CD4-positive, alpha-beta memory T cell (primary cell): ENCODE results near the gene NFATC1. TPM values are rescaled to one million over a fixed set of nuclear protein-coding genes. Genes with fewer than 3 reads are reported as not detected.

ENCODE experiments used
- CTCF ChIA-PET: fragments of 350-600 bp; sonication (Branson Sonifier 250); formaldehyde crosslinking; loops from one replicate; lab custom pipeline; 2021; ENCODE audit warnings: inconsistent platforms; ENCODE audit not compliant: partially characterized antibody; lab: Charles Lee
- POLR2A ChIA-PET: fragments of 350-600 bp; sonication (Branson Sonifier 250); formaldehyde crosslinking; loops from one replicate; lab custom pipeline; 2021; ENCODE audit not compliant: partially characterized antibody; lab: Charles Lee
- DNase-seq, 5 donors: peaks; one replicate each; pipeline versions ENCODE4 v3.0.0 to v3.0.0-alpha.2; 2020 to 2022; ENCODE audit warnings: mixed read lengths in 1 of 5
- H3K27ac ChIP-seq: one replicate; pipeline ENCODE4 v1.7.0; 2013; ENCODE audit warnings: low read depth, low read length
- H3K27me3 ChIP-seq: 2 replicates; pipeline ENCODE4 v1.7.0; 2013; ENCODE audit warnings: mild to moderate bottlenecking, low read length, moderate library complexity; ENCODE audit not compliant: insufficient read depth
- H3K36me3 ChIP-seq: 2 replicates; pipeline ENCODE4 v1.7.0; 2013; ENCODE audit warnings: mild to moderate bottlenecking, low read length, moderate library complexity; ENCODE audit not compliant: insufficient read depth
- H3K4me1 ChIP-seq: 2 replicates; pipeline ENCODE4 v1.7.0; 2013; ENCODE audit warnings: mild to moderate bottlenecking, low read length, moderate library complexity; ENCODE audit not compliant: insufficient read depth
- H3K4me3 ChIP-seq, 2 donors: one replicate each; pipeline ENCODE4 v1.7.0; 2013; ENCODE audit warnings: low read length in 2 of 2, mild to moderate bottlenecking in 1 of 2
- H3K9me3 ChIP-seq, 2 donors: one replicate each; pipeline ENCODE4 v1.7.0; 2013; ENCODE audit warnings: low read length in 2 of 2, control low read depth in 1 of 2; ENCODE audit not compliant: control insufficient read depth in 1 of 2
- H3K27ac Mint-ChIP-seq, 7 donors: one replicate each; pipeline ENCODE4 v1.8.0; 2020 to 2021; ENCODE audit warnings: mixed read lengths in 7 of 7, mild to moderate bottlenecking in 6 of 7, inconsistent platforms in 3 of 7, moderate library complexity in 3 of 7
- H3K27me3 Mint-ChIP-seq, 2 donors: one replicate each; pipeline ENCODE4 v1.8.0; 2020 to 2021; ENCODE audit warnings: mixed read lengths in 2 of 2
- H3K36me3 Mint-ChIP-seq, 2 donors: one replicate each; pipeline ENCODE4 v1.8.0; 2020 to 2021; ENCODE audit warnings: mixed read lengths in 2 of 2, inconsistent platforms in 1 of 2, mild to moderate bottlenecking in 1 of 2
- H3K4me1 Mint-ChIP-seq, 4 donors: one replicate each; pipeline ENCODE4 v1.8.0; 2020 to 2021; ENCODE audit warnings: mixed read lengths in 4 of 4, mild to moderate bottlenecking in 1 of 4
- H3K4me3 Mint-ChIP-seq, 8 donors: one replicate each; pipeline ENCODE4 v1.8.0; 2020 to 2021; ENCODE audit warnings: mixed read lengths in 8 of 8, mild to moderate bottlenecking in 7 of 8, moderate library complexity in 6 of 8, inconsistent platforms in 3 of 8
- H3K9me3 Mint-ChIP-seq, 8 donors: one replicate each; pipeline ENCODE4 v1.8.0; 2020 to 2021; ENCODE audit warnings: mixed read lengths in 8 of 8, mild to moderate bottlenecking in 5 of 8, inconsistent platforms in 3 of 8, moderate library complexity in 1 of 8
- intact Hi-C: fragments of 100-400 bp; cut with micrococcal nuclease; formaldehyde crosslinking; loops from one replicate; pipeline ENCODE4 v1.15.1; 2023
- polyA plus RNA-seq, 2 donors: library from polyadenylated mRNA; unstranded; fragments of 300-500 nt; fragmentation: Illumina TruSeq; gene quantifications; one replicate each; pipeline ENCODE4 v1.2.3, GENCODE V29; 2021
- total RNA-seq, 2 experiments: library from RNA; stranded (reverse); gene quantifications; one replicate each; pipeline ENCODE4 v1.2.3, GENCODE V29; 2021

The NFATC1 gene
- total and polyA plus RNA-seq, 4 experiments from 2014 or later: 15.3 to 69.6 (median 54.9) TPM

- CTCF ChIA-PET: interaction anchor here (1.1 to 1.4 kb wide), 2 partner anchors 11 to 70 kb away, joined by 3 to 4 read pairs; no protein-coding TSS in a partner anchor
- POLR2A ChIA-PET: interaction anchor here (1.2 kb wide), 1 partner anchor 70 kb away, joined by 3 read pairs; no protein-coding TSS in a partner anchor
- H3K36me3 Mint-ChIP-seq: peaks cover 12 to 58% of the 10 kb centered on the region in 2 donors
Measured at GRCh38 chr18:79453816-79454735, 58.3 kb downstream of the NFATC1 start.

GRCh38 chr18:79455261-79455660 lies 59.5 kb downstream of the NFATC1 start:
- Histone ChIP-seq H3K36me3 (peaks cover 46% of the 10 kb centered on the region), H3K4me3 (no peak overlapping the region), H3K4me1 (no peaks in the 10 kb centered on the region), H3K27me3 (no peaks in the 10 kb centered on the region), H3K9me3 (no peaks in the 10 kb centered on the region), H3K27ac (no peak overlapping the region)
- CTCF ChIA-PET: interaction anchor here (1.1 to 1.4 kb wide), 2 partner anchors 12 to 69 kb away, joined by 3 to 4 read pairs; no protein-coding TSS in a partner anchor
- intact Hi-C loops: no loop called here
- POLR2A ChIA-PET: no interaction called here
- no peak for DNase-seq
- peak overlapping the region in 1 of 7 donors; percentile 63 for H3K27ac Mint-ChIP-seq
- H3K4me3 Mint-ChIP-seq: no peak overlapping the region
- H3K4me1 Mint-ChIP-seq: peaks cover 0 to 10% (median 0%) of the 10 kb centered on the region in 4 donors
- H3K9me3 Mint-ChIP-seq: no peaks in the 10 kb centered on the region
- H3K36me3 Mint-ChIP-seq: peaks cover 11 to 59% of the 10 kb centered on the region in 2 donors
- H3K27me3 Mint-ChIP-seq: no peaks in the 10 kb centered on the region

More at GRCh38 chr18:79453816-79454735, 58.3 kb downstream of the NFATC1 start:
- Mint-ChIP-seq H3K27me3 (no peaks in the 10 kb centered on the region), H3K27ac (peak overlapping the region in 3 of 7 donors; percentile 10 to 21 (median 10)), H3K4me3 (no peak overlapping the region), H3K9me3 (no peaks in the 10 kb centered on the region), H3K4me1 (peaks cover 0 to 3% (median 0%) of the 10 kb centered on the region in 4 donors)
- Histone ChIP-seq H3K4me1 (no peaks in the 10 kb centered on the region), H3K4me3 (no peak overlapping the region), H3K27ac (no peak overlapping the region), H3K9me3 (no peaks in the 10 kb centered on the region), H3K36me3 (peaks cover 53% of the 10 kb centered on the region), H3K27me3 (no peaks in the 10 kb centered on the region)
- intact Hi-C loops: no loop called here
- no peak for DNase-seq

GRCh38 chr18:79456105-79456980 lies 60.6 kb downstream of the NFATC1 start:
- Histone ChIP-seq H3K27ac (no peak overlapping the region), H3K4me1 (no peaks in the 10 kb centered on the region), H3K27me3 (no peaks in the 10 kb centered on the region), H3K36me3 (peaks cover 39% of the 10 kb centered on the region), H3K4me3 (no peak overlapping the region), H3K9me3 (no peaks in the 10 kb centered on the region)
- peak overlapping the region in 1 of 8 donors; percentile 10 for H3K4me3 Mint-ChIP-seq
- H3K27ac Mint-ChIP-seq: peak overlapping the region in 2 of 7 donors; percentile 42 to 57
- intact Hi-C loops: no loop called here
- DNase-seq: no peak
- peaks cover 0 to 10% (median 0%) of the 10 kb centered on the region in 4 donors for H3K4me1 Mint-ChIP-seq
- no peaks in the 10 kb centered on the region for H3K27me3 Mint-ChIP-seq
- CTCF ChIA-PET: no interaction called here
- no peaks in the 10 kb centered on the region for H3K9me3 Mint-ChIP-seq
- POLR2A ChIA-PET: no interaction called here
- H3K36me3 Mint-ChIP-seq: peaks cover 8 to 53% of the 10 kb centered on the region in 2 donors

- no peak overlapping the region for H3K4me3 ChIP-seq
- Mint-ChIP-seq H3K4me1 (peaks cover 0 to 10% (median 3%) of the 10 kb centered on the region in 4 donors), H3K27me3 (no peaks in the 10 kb centered on the region), H3K36me3 (peaks cover 12 to 53% of the 10 kb centered on the region in 2 donors), H3K4me3 (no peak overlapping the region), H3K27ac (peak overlapping the region in 1 of 7 donors; percentile 55), H3K9me3 (no peaks in the 10 kb centered on the region)
- H3K9me3 ChIP-seq: no peaks in the 10 kb centered on the region
- H3K36me3 ChIP-seq: peaks cover 40% of the 10 kb centered on the region
- H3K27me3 ChIP-seq: no peaks in the 10 kb centered on the region
- no peak for DNase-seq
- no peak overlapping the region for H3K27ac ChIP-seq
- intact Hi-C loops: no loop called here
- ChIA-PET CTCF (no interaction called here), POLR2A (no interaction called here)
- no peaks in the 10 kb centered on the region for H3K4me1 ChIP-seq
Measured at GRCh38 chr18:79457239-79457638, 61.5 kb downstream of the NFATC1 start.

GRCh38 chr18:79457652-79458051 lies 61.9 kb downstream of the NFATC1 start:
- peak overlapping the region in 1 of 7 donors; percentile 55 for H3K27ac Mint-ChIP-seq
- Histone ChIP-seq H3K27me3 (no peaks in the 10 kb centered on the region), H3K4me1 (no peaks in the 10 kb centered on the region), H3K4me3 (no peak overlapping the region), H3K27ac (no peak overlapping the region), H3K36me3 (peaks cover 36% of the 10 kb centered on the region), H3K9me3 (no peaks in the 10 kb centered on the region)
- H3K36me3 Mint-ChIP-seq: peaks cover 12 to 54% of the 10 kb centered on the region in 2 donors
- intact Hi-C loops: no loop called here
- no peaks in the 10 kb centered on the region for H3K9me3 Mint-ChIP-seq
- DNase-seq: no peak
- H3K4me3 Mint-ChIP-seq: no peak overlapping the region
- peaks cover 0 to 10% (median 3%) of the 10 kb centered on the region in 4 donors for H3K4me1 Mint-ChIP-seq
- CTCF ChIA-PET: no interaction called here
- no peaks in the 10 kb centered on the region for H3K27me3 Mint-ChIP-seq
- POLR2A ChIA-PET: no interaction called here

- no peaks in the 10 kb centered on the region for H3K9me3 ChIP-seq
- no peaks in the 10 kb centered on the region for H3K4me1 ChIP-seq
- no peaks in the 10 kb centered on the region for H3K27me3 ChIP-seq
- no peak for DNase-seq
- H3K27me3 Mint-ChIP-seq: no peaks in the 10 kb centered on the region
- no peak overlapping the region for H3K27ac ChIP-seq
- no peak overlapping the region for H3K4me3 ChIP-seq
- CTCF ChIA-PET: no interaction called here
- H3K4me3 Mint-ChIP-seq: no peak overlapping the region
- peaks cover 0 to 10% (median 3%) of the 10 kb centered on the region in 4 donors for H3K4me1 Mint-ChIP-seq
- H3K36me3 ChIP-seq: peaks cover 30% of the 10 kb centered on the region
- peaks cover 12 to 52% of the 10 kb centered on the region in 2 donors for H3K36me3 Mint-ChIP-seq
- intact Hi-C loops: no loop called here
- H3K9me3 Mint-ChIP-seq: no peaks in the 10 kb centered on the region
- POLR2A ChIA-PET: no interaction called here
- no peak overlapping the region for H3K27ac Mint-ChIP-seq
Measured at GRCh38 chr18:79458131-79458838, 62.6 kb downstream of the NFATC1 start.
